ENCODE results near the gene MYH8.

The MYH8 gene

GRCh38 chr17:10421900-10422542 lies at the start of gene MYH8:
MYH8 (minus strand) TSS chr17:10421950; CDS start chr17:10420227, 1,723 bp downstream.
- no peak within 1 kb of the TSS for H3K4me3 Mint-ChIP-seq
- ATAC-seq: no peak
- no peaks in the 10 kb centered on the region for H3K9me3 Mint-ChIP-seq
- no peaks in the 10 kb centered on the region for H3K36me3 Mint-ChIP-seq (ENCODE audit: low read depth)
- peaks cover 18% of the 10 kb centered on the region for H3K27me3 Mint-ChIP-seq
- DNase-seq: no peak
- no peaks in the 10 kb centered on the region for H3K4me1 Mint-ChIP-seq
- no peak within 1 kb of the TSS for H3K27ac Mint-ChIP-seq

- peaks cover 3% of the 10 kb centered on the region for H3K9me3 Mint-ChIP-seq
- H3K36me3 Mint-ChIP-seq (ENCODE audit: low read depth): no peaks in the 10 kb centered on the region
- ATAC-seq (no peak), DNase-seq (no peak)
- H3K27me3 Mint-ChIP-seq: no peaks in the 10 kb centered on the region
- no peaks in the 10 kb centered on the region for H3K4me1 Mint-ChIP-seq
- no peak within 1 kb of the TSS for H3K4me3 Mint-ChIP-seq
- no peak within 1 kb of the TSS for H3K27ac Mint-ChIP-seq
Measured at GRCh38 chr17:10469459-10469858, 47.7 kb upstream of the MYH8 start, which contains the start of gene MYH4. MYH4 (minus strand) TSS chr17:10469559; CDS start chr17:10466745, 2,814 bp downstream.

- Mint-ChIP-seq H3K27me3 (peaks cover 2% of the 10 kb centered on the region), H3K36me3 (ENCODE audit: low read depth) (no peaks in the 10 kb centered on the region), H3K4me3 (no peak overlapping the region), H3K9me3 (peaks cover 10% of the 10 kb centered on the region), H3K27ac (no peak overlapping the region), H3K4me1 (no peaks in the 10 kb centered on the region)
- ATAC-seq: no peak
- DNase-seq: no peak
Measured at GRCh38 chr17:10463402-10463801, 41.7 kb upstream of the MYH8 start.

GRCh38 chr17:10460062-10460461 lies 38.3 kb upstream of the MYH8 start:
- H3K36me3 Mint-ChIP-seq (ENCODE audit: low read depth): no peaks in the 10 kb centered on the region
- H3K27ac Mint-ChIP-seq: no peak overlapping the region
- no peaks in the 10 kb centered on the region for H3K4me1 Mint-ChIP-seq
- ATAC-seq (no peak), DNase-seq (no peak)
- H3K9me3 Mint-ChIP-seq: peaks cover 10% of the 10 kb centered on the region
- H3K4me3 Mint-ChIP-seq: no peak overlapping the region
- H3K27me3 Mint-ChIP-seq: peaks cover 8% of the 10 kb centered on the region

- Mint-ChIP-seq H3K4me1 (no peaks in the 10 kb centered on the region), H3K36me3 (ENCODE audit: low read depth) (no peaks in the 10 kb centered on the region), H3K4me3 (no peak overlapping the region), H3K9me3 (no peaks in the 10 kb centered on the region), H3K27ac (no peak overlapping the region), H3K27me3 (peaks cover 11% of the 10 kb centered on the region)
- ATAC-seq (no peak), DNase-seq (no peak)
Measured at GRCh38 chr17:10458701-10459100, 37.0 kb upstream of the MYH8 start.

GRCh38 chr17:10457952-10458351 lies 36.2 kb upstream of the MYH8 start:
- no peaks in the 10 kb centered on the region for H3K9me3 Mint-ChIP-seq
- no peaks in the 10 kb centered on the region for H3K36me3 Mint-ChIP-seq (ENCODE audit: low read depth)
- DNase-seq: no peak
- no peaks in the 10 kb centered on the region for H3K4me1 Mint-ChIP-seq
- peaks cover 13% of the 10 kb centered on the region for H3K27me3 Mint-ChIP-seq
- ATAC-seq: no peak
- no peak overlapping the region for H3K4me3 Mint-ChIP-seq
- no peak overlapping the region for H3K27ac Mint-ChIP-seq

GRCh38 chr17:10447026-10447931 lies 25.5 kb upstream of the MYH8 start:
- no peak for ATAC-seq
- no peak for DNase-seq
- Mint-ChIP-seq H3K4me3 (no peak overlapping the region), H3K4me1 (no peaks in the 10 kb centered on the region), H3K27me3 (peaks cover 11% of the 10 kb centered on the region), H3K9me3 (no peaks in the 10 kb centered on the region), H3K27ac (no peak overlapping the region), H3K36me3 (ENCODE audit: low read depth) (no peaks in the 10 kb centered on the region)

- Mint-ChIP-seq H3K9me3 (peaks cover 5% of the 10 kb centered on the region), H3K27ac (no peak overlapping the region), H3K36me3 (ENCODE audit: low read depth) (no peaks in the 10 kb centered on the region), H3K4me3 (no peak overlapping the region), H3K27me3 (peaks cover 23% of the 10 kb centered on the region), H3K4me1 (no peaks in the 10 kb centered on the region)
- DNase-seq (no peak), ATAC-seq (no peak)
Measured at GRCh38 chr17:10439816-10440215, 18.1 kb upstream of the MYH8 start.

GRCh38 chr17:10435096-10435495 lies 13.3 kb upstream of the MYH8 start:
- ATAC-seq (no peak), DNase-seq (no peak)
- Mint-ChIP-seq H3K36me3 (ENCODE audit: low read depth) (no peaks in the 10 kb centered on the region), H3K4me1 (no peaks in the 10 kb centered on the region), H3K27me3 (peaks cover 20% of the 10 kb centered on the region), H3K4me3 (no peak overlapping the region), H3K9me3 (peaks cover 12% of the 10 kb centered on the region), H3K27ac (no peak overlapping the region)

- Mint-ChIP-seq H3K36me3 (ENCODE audit: low read depth) (no peaks in the 10 kb centered on the region), H3K4me1 (no peaks in the 10 kb centered on the region), H3K4me3 (no peak overlapping the region), H3K27me3 (peaks cover 19% of the 10 kb centered on the region), H3K27ac (no peak overlapping the region), H3K9me3 (peaks cover 7% of the 10 kb centered on the region)
- DNase-seq (no peak), ATAC-seq (no peak)
Measured at GRCh38 chr17:10429421-10430045, 7.8 kb upstream of the MYH8 start.

- no peak for DNase-seq
- H3K27me3 Mint-ChIP-seq: peaks cover 18% of the 10 kb centered on the region
- H3K4me1 Mint-ChIP-seq: no peaks in the 10 kb centered on the region
- no peak for ATAC-seq
- H3K9me3 Mint-ChIP-seq: peaks cover 7% of the 10 kb centered on the region
- no peak overlapping the region for H3K27ac Mint-ChIP-seq
- H3K36me3 Mint-ChIP-seq (ENCODE audit: low read depth): no peaks in the 10 kb centered on the region
- no peak overlapping the region for H3K4me3 Mint-ChIP-seq
Measured at GRCh38 chr17:10428781-10429180, 7.0 kb upstream of the MYH8 start.

- H3K27me3 Mint-ChIP-seq: peaks cover 16% of the 10 kb centered on the region
- H3K36me3 Mint-ChIP-seq (ENCODE audit: low read depth): no peaks in the 10 kb centered on the region
- no peak overlapping the region for H3K27ac Mint-ChIP-seq
- H3K4me1 Mint-ChIP-seq: no peaks in the 10 kb centered on the region
- no peak for DNase-seq
- no peak overlapping the region for H3K4me3 Mint-ChIP-seq
- ATAC-seq: no peak
- no peaks in the 10 kb centered on the region for H3K9me3 Mint-ChIP-seq
Measured at GRCh38 chr17:10421211-10421610, 539 bp downstream of the MYH8 start.

GRCh38 chr17:10420811-10421210 lies 939 bp downstream of the MYH8 start:
- H3K27me3 Mint-ChIP-seq: peaks cover 19% of the 10 kb centered on the region
- H3K36me3 Mint-ChIP-seq (ENCODE audit: low read depth): no peaks in the 10 kb centered on the region
- no peaks in the 10 kb centered on the region for H3K4me1 Mint-ChIP-seq
- ATAC-seq (no peak), DNase-seq (no peak)
- no peak overlapping the region for H3K4me3 Mint-ChIP-seq
- H3K9me3 Mint-ChIP-seq: no peaks in the 10 kb centered on the region
- no peak overlapping the region for H3K27ac Mint-ChIP-seq

- H3K27ac Mint-ChIP-seq: no peak overlapping the region
- H3K4me1 Mint-ChIP-seq: no peaks in the 10 kb centered on the region
- H3K36me3 Mint-ChIP-seq (ENCODE audit: low read depth): no peaks in the 10 kb centered on the region
- ATAC-seq (no peak), DNase-seq (no peak)
- no peaks in the 10 kb centered on the region for H3K9me3 Mint-ChIP-seq
- no peak overlapping the region for H3K4me3 Mint-ChIP-seq
- peaks cover 15% of the 10 kb centered on the region for H3K27me3 Mint-ChIP-seq
Measured at GRCh38 chr17:10417431-10417830, 4.3 kb downstream of the MYH8 start.

GRCh38 chr17:10415161-10415560 lies 6.6 kb downstream of the MYH8 start:
- Mint-ChIP-seq H3K4me1 (no peaks in the 10 kb centered on the region), H3K36me3 (ENCODE audit: low read depth) (no peaks in the 10 kb centered on the region), H3K27me3 (peaks cover 12% of the 10 kb centered on the region), H3K4me3 (no peak overlapping the region), H3K27ac (no peak overlapping the region), H3K9me3 (no peaks in the 10 kb centered on the region)
- no peak for ATAC-seq
- no peak for DNase-seq
